ENCODE results near the gene MEOX2.

The MEOX2 gene

DNA sequence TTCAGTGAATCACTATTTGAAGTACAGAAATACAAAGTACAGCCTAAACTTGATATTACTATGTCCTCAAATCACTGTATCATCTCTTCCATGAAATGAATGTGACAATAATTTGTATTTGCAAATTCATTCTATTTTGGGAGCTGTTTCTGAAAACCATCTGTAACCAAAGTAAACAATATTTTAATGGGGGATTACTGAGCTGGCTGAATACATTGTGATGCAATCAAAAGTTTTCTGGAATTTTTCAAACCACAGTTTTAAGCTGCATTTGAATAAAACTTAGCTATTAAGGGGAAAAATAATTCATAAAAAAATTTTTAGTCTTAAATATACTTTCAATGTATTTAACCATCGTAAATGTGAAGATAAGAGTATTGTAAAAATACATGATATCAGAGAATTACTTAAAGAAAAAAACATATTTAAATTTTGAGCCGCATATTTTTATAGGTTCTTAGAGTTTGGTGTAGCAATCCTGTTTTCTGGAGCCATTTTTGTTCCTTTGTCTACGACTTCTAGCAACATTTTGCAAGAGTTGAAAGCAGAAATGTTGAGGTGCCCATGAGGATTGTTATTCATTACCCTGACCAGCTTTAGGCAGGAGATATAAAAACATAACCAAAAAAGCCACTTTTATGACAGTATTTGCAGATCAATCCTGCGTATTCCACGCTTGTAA is 78.8 kb downstream of the MEOX2 start:
- no peak for DNase-seq

DNA sequence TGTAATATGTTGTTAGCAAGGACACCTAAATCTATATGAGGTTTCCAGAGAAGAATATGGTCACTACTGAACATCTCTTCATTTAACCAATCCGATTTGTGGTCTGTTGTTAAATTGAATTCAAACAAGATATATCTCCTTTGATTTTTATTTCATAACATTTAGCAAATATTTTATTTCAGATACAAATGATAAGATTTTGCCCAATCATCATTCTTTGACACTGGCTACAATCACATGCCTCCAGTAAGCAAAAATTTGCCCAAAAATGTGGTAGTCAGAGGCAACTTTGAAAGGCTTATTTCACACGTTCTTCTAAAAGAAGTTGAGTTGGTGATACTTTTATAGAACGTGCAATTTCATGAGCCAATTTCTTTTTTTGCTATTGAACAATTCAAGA is 79.9 kb downstream of the MEOX2 start:
- no peak for DNase-seq

DNA sequence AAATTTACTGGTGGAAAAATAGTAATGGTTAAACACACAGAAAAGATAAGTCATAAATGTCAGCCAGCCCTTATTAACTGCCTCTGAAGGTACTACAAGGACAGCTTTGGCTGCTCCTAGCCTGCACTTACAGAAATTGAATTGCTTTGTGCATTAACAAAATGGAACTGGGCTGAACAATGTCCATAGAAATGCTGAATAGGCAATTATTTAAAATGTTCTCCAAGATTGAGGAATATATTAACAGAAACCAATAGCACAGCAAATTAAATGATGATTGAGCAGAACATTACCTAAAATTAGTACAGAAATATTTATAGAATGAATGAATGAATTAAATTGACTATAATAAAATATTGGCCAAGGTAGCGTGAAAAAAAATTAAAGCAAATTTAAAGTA is 82.3 kb downstream of the MEOX2 start:
- DNase-seq = no peak

DNA sequence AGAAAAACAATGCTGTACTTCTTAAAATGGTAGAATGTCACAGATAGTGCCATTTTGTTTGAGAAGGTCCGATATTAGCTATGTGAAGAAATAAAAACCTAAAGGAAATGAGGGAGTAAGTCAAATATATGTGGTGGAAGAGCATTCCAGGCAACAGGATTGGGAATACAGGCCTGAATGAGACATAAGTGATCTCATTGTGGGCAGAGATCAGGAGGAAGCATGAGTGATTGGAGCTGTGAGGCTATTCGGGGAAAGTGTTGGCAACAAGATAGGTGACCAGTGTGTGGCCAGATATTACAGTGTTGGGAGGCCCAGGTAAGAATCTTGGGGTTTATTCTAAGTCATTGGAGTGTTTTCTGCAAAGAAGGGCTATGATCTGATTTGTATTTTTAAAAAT is 83.4 kb downstream of the MEOX2 start:
- DNase-seq = no peak

DNA sequence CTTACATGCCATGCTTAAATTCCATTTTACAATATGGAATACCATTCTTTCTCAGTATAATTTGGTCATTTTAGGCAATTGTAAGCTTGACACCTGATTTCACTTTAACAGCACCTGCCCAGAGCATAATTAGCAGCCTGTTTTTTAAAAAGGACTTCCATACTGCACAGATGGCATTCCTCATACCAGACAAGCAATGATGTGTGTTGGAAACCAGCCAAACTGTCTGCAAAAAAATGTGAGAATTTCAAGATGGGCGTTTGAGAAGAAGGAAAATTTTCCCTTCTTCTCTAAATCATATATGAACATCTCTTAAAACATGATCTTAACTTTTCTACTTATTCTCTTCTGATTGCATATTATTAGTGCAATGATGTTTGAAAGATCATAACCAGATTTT is 84.2 kb downstream of the MEOX2 start:
- DNase-seq = no peak

DNA sequence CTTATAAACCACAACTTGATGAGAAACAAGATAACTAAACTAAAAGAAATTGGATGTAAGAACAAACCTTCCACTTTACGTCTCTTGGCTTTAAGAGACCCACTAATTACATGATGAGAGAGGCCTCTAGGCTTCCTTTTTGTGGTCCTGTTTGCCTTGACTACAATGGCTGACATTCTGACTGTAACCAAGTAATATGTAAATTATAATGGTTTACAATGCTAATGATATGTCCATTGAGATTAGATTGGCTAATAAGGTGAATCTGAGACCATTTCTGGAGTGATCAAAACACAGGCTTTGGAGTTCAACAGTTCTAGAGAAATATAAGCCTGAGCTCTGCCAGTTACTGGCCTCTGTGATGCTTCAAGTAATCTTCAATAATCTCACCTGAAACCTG is 85.3 kb downstream of the MEOX2 start:
- DNase-seq = no peak

DNA sequence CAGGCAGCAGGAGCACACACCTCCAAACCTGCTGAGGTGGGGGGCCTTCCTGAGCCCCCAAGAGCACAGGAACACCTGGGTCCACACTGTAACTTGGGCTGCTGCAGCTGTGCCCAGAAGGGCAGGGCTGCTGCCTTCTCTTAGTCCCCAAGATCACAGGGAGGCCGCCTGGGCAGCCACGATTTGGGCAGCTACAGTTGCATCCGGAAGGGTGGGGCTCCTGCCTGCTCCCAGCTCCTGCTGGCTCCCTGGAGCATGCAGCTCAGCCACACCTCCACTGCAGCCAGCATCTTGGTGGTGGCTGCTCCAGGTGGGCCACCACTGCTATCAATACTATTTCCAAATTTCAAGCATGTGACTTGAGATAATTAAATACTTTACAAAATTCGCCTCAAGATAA is 86.2 kb downstream of the MEOX2 start:
- no peak for DNase-seq

DNA sequence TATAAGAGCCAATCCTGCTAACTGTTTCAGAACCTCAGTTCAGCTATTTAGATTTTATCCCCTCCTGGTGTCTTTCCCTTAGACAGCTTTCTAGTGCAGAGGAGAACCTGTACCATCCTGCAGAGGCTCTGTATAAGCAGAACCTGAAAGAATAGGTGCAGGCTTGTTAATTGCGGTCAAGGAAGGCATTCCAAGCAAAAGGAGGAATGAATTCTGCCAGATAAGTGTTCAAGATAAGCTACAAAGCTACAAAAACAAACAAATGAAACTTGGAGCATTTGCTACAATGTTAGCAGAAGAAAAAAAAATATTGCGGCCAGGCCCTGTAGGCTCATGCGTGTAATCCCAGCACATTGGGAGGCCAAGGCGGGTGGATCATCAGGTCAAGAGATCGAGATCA is 92.0 kb downstream of the MEOX2 start:
- DNase-seq = no peak

DNA sequence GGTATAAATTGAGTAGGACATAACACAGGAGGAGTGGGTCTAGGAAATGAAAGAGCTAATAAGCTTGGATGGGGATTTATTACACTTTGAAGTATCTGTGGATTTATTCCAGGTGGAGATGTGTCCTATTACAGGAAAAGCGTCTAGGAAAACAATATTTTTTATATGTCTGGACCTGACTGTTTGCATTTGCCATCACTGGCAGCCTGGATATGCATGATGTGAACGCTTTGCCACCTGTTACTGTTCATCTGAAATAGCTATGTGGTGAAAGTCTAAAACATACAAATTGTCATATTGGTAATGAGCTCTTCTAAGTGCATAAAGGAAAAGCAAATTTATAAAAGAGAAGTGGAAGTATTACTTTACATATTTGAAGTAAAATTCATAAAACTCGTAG is 93.1 kb downstream of the MEOX2 start:
- DNase-seq = no peak

DNA sequence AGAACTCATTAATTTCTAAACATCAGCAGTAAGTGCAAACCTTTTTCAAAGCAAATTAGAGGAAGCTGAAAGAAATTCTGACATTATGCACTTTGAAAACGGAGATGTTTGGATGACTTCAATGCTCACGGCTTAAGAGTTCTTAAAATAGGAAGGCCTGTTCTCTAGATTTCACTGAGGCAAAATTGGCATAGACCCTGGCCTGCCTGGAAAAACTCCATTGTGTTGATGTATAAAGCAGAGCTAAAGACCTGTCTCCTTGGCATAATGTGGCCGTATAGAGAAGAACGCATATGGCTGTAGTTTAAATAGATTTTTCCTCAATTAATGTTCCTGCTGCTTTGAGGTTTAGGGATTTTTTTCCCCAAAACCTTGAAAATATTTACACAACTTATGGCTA is 100.2 kb downstream of the MEOX2 start:
- no peak for DNase-seq

DNA sequence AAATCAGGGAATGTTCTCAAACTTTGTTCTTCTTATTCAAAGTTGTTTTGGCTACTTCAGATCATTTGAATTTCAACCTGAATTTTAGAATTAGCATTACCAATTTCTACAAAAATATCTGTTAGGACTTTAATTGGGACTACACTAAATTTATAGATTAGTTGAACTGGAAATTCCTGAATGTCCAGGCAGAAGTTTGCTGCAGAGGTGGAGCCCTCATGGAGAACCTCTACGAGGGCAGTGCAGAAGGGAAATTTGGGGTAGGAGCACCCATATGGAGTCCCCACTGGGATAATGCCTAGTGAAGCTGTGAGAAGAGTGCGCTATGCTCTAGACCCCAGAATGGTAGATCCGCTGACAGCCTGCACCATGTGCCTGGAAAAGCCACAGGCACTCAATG is 101.9 kb downstream of the MEOX2 start:
- no peak for DNase-seq

DNA sequence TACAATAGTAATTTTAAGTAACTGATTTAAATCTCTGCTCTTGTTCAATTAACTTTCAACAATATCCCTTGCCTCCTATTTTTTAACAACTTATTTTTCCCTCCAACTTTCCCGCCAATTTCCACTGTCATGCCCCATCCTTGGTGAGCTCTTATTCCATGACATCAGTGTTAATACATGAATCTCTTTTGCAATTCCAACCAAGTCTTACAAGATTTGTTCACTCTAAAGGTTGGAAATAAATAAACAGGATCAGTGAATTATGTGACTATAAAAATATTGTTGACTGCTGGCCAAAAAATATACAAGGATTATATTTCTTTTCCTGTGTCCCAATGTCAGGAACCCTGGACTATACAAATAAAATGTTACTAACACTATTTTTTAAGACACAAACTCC is 103.7 kb downstream of the MEOX2 start:
- no peak for DNase-seq

DNA sequence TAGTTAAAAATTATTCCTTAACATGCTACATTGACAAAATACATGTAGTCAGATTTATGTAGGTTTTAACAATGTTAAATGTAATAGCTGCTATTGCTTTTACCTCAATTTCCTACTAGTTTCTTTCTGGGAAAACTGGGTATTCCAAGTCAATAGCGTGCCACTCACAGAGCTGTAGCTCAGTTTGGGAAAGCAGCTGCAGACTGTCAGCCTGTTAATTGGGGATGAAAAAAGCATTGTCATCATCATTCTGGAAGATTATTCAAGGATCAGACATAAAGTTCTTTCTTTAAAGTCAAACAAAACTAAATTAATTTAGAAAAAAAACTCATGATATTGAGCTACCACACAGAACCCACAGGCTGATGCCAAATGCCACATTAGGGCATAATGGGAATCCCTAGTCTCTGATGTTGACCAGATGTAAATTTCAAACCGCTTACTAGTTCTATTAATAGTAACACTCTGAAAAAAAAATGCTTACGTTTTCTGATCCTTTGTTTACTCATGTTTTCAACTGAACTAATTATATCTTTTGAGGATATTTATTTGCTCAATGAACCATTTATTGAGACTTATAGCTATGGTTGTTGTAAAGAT is 105.0 kb downstream of the MEOX2 start:
- DNase-seq = no peak

DNA sequence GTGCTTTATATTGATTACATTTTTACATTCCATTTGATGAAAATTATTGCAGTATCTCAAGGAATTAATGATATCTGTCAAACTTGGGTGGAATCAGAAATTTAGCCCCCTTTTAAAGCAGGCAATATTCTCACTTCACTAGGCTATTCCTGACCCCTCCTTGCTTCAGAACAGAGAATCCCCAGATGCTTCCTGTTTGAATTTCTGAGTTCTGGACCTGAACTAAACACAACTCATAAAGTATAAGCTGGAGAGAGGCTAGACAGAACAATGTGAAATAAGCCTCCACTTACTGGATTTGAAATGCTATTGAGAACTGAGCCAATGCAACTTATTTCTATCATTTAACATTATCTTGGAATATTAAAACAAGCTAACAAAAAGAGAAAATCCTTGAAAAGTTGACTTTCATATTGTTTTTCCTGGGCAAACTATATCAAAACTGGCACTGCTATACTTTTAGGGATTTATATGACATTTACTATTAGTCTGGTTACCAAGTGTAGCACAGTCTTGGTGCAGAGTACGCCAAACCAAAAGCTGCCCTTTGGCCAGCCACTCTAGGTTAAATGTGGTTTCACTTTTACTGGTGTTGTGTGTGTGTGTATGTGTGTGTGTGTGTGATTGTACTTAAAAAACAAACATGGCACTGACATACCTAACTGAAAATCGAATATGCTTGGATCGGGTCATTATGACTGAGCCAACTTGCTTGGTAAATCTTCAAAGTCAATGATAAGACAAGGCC is 105.7 kb downstream of the MEOX2 start:
- DNase-seq = no peak

DNA sequence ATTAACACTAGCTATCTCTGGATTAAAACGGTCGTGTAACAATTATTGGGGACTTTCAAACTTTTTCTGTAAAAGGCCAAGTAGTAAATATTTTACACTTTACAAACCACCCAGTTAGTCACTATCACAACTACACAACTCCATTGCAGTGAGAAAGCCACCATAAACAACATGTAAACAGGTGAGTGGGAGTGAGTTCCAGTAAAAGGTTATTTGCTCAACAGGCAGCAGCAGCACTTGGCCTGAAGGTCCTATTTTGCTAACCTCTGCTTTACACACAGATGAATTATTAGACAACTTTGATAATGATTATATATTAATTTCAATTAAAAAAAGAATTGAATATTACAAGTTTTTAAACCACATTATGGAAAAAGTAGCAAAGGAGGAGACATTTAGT is 108.9 kb downstream of the MEOX2 start:
- DNase-seq = no peak

DNA sequence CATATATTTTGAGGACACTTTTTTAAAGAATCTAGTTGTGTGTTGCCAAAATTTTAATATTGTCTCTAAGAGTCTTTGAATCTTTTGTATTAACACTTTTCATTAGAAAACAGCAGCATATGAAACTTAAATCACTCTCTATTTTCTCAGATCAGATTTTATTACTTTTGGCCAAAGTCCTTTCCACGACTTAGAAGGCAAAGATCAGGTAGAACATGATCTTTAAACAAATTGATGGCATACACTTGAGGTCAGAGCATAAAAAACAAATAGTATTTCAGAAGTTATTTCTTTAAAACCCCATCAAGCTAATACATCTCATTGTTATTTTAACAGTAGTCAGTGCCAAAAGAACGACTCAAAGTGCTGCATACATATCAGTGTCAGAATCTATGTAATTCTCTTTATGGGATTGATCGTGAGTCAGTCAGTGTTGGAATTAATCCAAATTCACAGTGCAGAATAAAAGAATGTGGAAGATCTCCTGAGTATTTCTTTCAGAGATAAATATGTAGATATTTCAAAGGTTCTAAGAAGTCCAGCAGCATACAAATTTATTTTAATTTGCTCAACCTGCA is 115.1 kb downstream of the MEOX2 start:
- no peak for DNase-seq

DNA sequence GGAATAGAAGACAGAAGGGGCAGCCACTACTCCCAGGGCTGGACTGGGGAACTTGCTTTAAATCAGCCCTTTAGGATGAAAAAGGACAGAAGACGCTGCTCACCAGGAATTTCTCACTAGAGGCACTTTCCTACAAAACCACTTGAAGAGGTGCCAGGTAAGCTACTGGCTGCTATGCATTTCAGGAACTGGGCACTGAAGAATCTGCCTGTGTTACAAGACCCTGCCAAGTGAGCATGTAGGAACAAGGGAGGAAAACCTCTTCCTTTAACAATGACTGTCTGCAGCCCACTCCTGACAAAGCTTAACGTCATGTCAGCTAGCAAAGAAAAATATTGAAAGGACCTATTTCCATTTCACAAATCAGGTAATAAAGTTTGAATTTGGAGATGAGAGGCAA is 118.8 kb downstream of the MEOX2 start:
- no peak for DNase-seq

DNA sequence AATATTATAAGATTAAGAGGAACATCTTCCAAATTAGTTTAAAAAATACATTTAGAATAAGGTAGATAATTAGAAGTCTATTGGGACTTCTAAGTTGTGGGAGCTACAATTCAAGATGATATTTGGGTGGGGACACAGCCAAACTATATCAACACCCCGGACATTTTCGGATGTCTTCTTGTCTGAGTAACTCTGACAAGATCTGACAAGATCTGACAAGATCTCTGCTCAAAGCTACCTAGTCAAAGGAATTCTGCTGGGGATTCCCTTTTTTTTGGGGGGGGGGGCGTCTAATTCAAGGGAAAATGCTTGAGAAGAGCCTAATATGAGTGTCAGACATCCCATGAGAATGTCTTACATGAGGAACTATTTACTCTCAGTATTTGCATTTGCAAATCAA is 119.4 kb downstream of the MEOX2 start:
- no peak for DNase-seq

DNA sequence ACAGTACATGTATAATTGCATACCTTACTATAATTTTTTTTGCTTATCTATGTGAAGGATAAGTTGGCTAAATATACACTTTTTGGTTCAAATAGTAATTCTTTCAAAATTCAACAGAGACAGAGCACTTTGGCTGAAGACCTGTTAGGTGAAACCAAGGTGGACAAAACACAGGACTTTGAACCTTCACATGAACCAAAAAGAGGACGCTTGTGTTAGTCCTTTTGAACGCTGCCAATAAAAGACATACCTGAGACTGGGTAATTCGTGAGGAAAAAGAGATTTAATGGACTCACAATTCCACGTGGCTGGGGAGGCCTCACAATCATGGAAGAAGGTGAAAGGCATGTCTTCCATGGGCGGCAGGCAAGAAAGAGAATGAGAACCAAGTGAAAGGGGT is 120.0 kb downstream of the MEOX2 start:
- DNase-seq = no peak

DNA sequence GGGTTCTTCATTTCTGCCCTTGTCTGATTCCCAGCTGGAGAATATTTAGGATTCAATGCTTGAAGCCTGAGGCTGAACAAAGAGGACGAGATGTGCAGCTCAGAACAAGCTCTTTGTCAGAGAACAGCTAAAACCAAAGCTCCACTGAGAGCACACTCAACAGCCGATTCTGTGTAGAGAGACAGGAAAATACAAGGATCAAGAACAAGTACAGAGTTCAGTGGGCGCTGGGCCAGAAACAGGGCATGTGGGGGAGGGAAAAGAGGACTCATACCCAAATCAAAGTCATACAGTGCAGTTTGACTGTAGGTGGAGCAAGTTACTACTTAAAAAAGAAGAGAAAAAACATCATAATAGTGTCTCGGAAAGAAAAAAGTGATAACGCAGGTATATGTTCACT is 124.6 kb downstream of the MEOX2 start, which contains the start of gene AGMO:
TSS of gene AGMO (minus strand) at position 181 of the 400 bp plus-strand sequence.
- DNase-seq = no peak

Measured in inflammatory macrophage treated with lipopolysaccharide for 1 hour (primary cell).